Nephron (organoid): ENCODE data around the gene CGRRF1.

Experiments used
- H3K27ac Mint-ChIP-seq, 3 experiments: 2 replicates each; pipeline ENCODE4 v1.8.0; 2020; ENCODE audit warnings: mixed read lengths in 3 of 3, mild to moderate bottlenecking in 2 of 3, moderate library complexity in 1 of 3
- H3K27me3 Mint-ChIP-seq: 2 replicates; pipeline ENCODE4 v1.8.0; 2021; ENCODE audit warnings: low read depth, mild to moderate bottlenecking, moderate library complexity, mixed read lengths
- H3K36me3 Mint-ChIP-seq: 2 replicates; pipeline ENCODE4 v1.8.0; 2020; ENCODE audit warnings: low read depth, mixed read lengths
- H3K4me1 Mint-ChIP-seq: 2 replicates; pipeline ENCODE4 v1.8.0; 2020; ENCODE audit warnings: mixed read lengths
- H3K4me3 Mint-ChIP-seq, 3 experiments: 2 replicates each; pipeline ENCODE4 v1.8.0; 2020; ENCODE audit warnings: mild to moderate bottlenecking in 3 of 3, mixed read lengths in 3 of 3, moderate library complexity in 2 of 3
- H3K9me3 Mint-ChIP-seq: 2 replicates; pipeline ENCODE4 v1.8.0; 2020; ENCODE audit warnings: mixed read lengths
- CTCF ChIP-seq, 3 experiments: fragments of 200-600 bp; sonication (generic); IDR thresholded peaks; one replicate each; pipeline ENCODE4 v1.5.0; 2021; ENCODE audit warnings: antibody characterized with exemption in 3 of 3; ENCODE audit not compliant: unreplicated experiment in 3 of 3

Gene CGRRF1

GRCh38 chr14:54533100-54533499, 23.4 kb downstream of the CGRRF1 start:
- Mint-ChIP-seq H3K27ac (no peak overlapping the region), H3K4me3 (no peak overlapping the region), H3K4me1 (no peaks in the 10 kb centered on the region), H3K9me3 (peaks cover 4% of the 10 kb centered on the region), H3K36me3 (peaks cover 31% of the 10 kb centered on the region), H3K27me3 (no peaks in the 10 kb centered on the region)
- TF ChIP-seq CTCF (IDR thresholded peaks at IDR 0.05; ENCODE audit: unreplicated experiment in 3 of 3) = no peak

- TF ChIP-seq CTCF (IDR thresholded peaks at IDR 0.05; ENCODE audit: unreplicated experiment in 3 of 3) = no peak
- Mint-ChIP-seq H3K27ac (no peak overlapping the region), H3K27me3 (no peaks in the 10 kb centered on the region), H3K4me3 (no peak overlapping the region), H3K4me1 (no peaks in the 10 kb centered on the region), H3K36me3 (peaks cover 40% of the 10 kb centered on the region), H3K9me3 (peaks cover 4% of the 10 kb centered on the region)
Observed at GRCh38 chr14:54535126-54535525, 25.4 kb downstream of the CGRRF1 start.

- peaks cover 43% of the 10 kb centered on the region for H3K36me3 Mint-ChIP-seq
- no peaks in the 10 kb centered on the region for H3K27me3 Mint-ChIP-seq
- H3K4me3 Mint-ChIP-seq = no peak overlapping the region
Observed at GRCh38 chr14:54535646-54536045, 25.9 kb downstream of the CGRRF1 start.

GRCh38 chr14:54537651-54538050, 27.9 kb downstream of the CGRRF1 start:
- Mint-ChIP-seq H3K27ac (no peak overlapping the region), H3K4me3 (no peak overlapping the region), H3K9me3 (peaks cover 4% of the 10 kb centered on the region), H3K36me3 (peaks cover 45% of the 10 kb centered on the region), H3K27me3 (no peaks in the 10 kb centered on the region), H3K4me1 (no peaks in the 10 kb centered on the region)
- no peak for TF ChIP-seq CTCF (IDR thresholded peaks at IDR 0.05; ENCODE audit: unreplicated experiment in 3 of 3)

More at GRCh38 chr14:54535646-54536045, 25.9 kb downstream of the CGRRF1 start:
- Mint-ChIP-seq H3K4me1 (no peaks in the 10 kb centered on the region), H3K27ac (no peak overlapping the region), H3K9me3 (peaks cover 4% of the 10 kb centered on the region)
- TF ChIP-seq CTCF (IDR thresholded peaks at IDR 0.05; ENCODE audit: unreplicated experiment in 3 of 3) = no peak

- H3K27me3 Mint-ChIP-seq = no peaks in the 10 kb centered on the region
- no peak overlapping the region for H3K4me3 Mint-ChIP-seq
- no peaks in the 10 kb centered on the region for H3K4me1 Mint-ChIP-seq
- H3K36me3 Mint-ChIP-seq = peaks cover 45% of the 10 kb centered on the region
- TF ChIP-seq CTCF (IDR thresholded peaks at IDR 0.05; ENCODE audit: unreplicated experiment in 3 of 3) = no peak
- no peak overlapping the region for H3K27ac Mint-ChIP-seq
- peaks cover 8% of the 10 kb centered on the region for H3K9me3 Mint-ChIP-seq
Observed at GRCh38 chr14:54538055-54538454, 28.3 kb downstream of the CGRRF1 start.

- Mint-ChIP-seq H3K27me3 (no peaks in the 10 kb centered on the region), H3K4me3 (no peak overlapping the region), H3K4me1 (no peaks in the 10 kb centered on the region), H3K27ac (no peak overlapping the region), H3K36me3 (no peaks in the 10 kb centered on the region), H3K9me3 (peaks cover 4% of the 10 kb centered on the region)
- TF ChIP-seq CTCF (IDR thresholded peaks at IDR 0.05; ENCODE audit: unreplicated experiment in 3 of 3) = no peak
Observed at GRCh38 chr14:54547583-54547982, 37.9 kb downstream of the CGRRF1 start.
